HG03575 (cell line): ENCODE data around the gene HDAC9.
"Not testable (repeated sequence)": the region's sequence is repeated elsewhere in the genome, so short reads cannot be mapped to it uniquely, and the experiment has no call there.

ENCODE experiments used
- ATAC-seq: cut with Tn5 transposase; IDR thresholded peaks from one replicate; pipeline ENCODE4 v1.9.1; 2021; ENCODE audit not compliant: unreplicated experiment, insufficient number of reproducible peaks, low FRiP score; ENCODE audit errors: extremely low read depth

Gene HDAC9

GRCh38 chr7:18997477-18998150 lies 502.1 kb downstream of the HDAC9 start:
- no peak for ATAC-seq

- no peak for ATAC-seq
Measured at GRCh38 chr7:19000410-19000809, 504.9 kb downstream of the HDAC9 start.

- no peak for ATAC-seq
Measured at GRCh38 chr7:19001854-19002253, 506.3 kb downstream of the HDAC9 start.

- ATAC-seq: no peak
Measured at GRCh38 chr7:19009241-19009935, 513.8 kb downstream of the HDAC9 start.

GRCh38 chr7:19009936-19010280 lies 514.4 kb downstream of the HDAC9 start:
- no peak for ATAC-seq

- no peak for ATAC-seq
Measured at GRCh38 chr7:19011212-19011611, 515.7 kb downstream of the HDAC9 start.

- no peak for ATAC-seq
Measured at GRCh38 chr7:19015098-19015497, 519.5 kb downstream of the HDAC9 start.

GRCh38 chr7:19016140-19016539 lies 520.6 kb downstream of the HDAC9 start:
- ATAC-seq: no peak

GRCh38 chr7:19017374-19017773 lies 521.8 kb downstream of the HDAC9 start:
- ATAC-seq: no peak

GRCh38 chr7:19020062-19020461 lies 524.5 kb downstream of the HDAC9 start:
- ATAC-seq: no peak

GRCh38 chr7:19020711-19021110 lies 525.2 kb downstream of the HDAC9 start:
- no peak for ATAC-seq

GRCh38 chr7:19023477-19023876 lies 527.9 kb downstream of the HDAC9 start:
- no peak for ATAC-seq

- no peak for ATAC-seq
Measured at GRCh38 chr7:19024261-19024660, 528.7 kb downstream of the HDAC9 start.

- no peak for ATAC-seq
Measured at GRCh38 chr7:19026888-19027287, 531.3 kb downstream of the HDAC9 start.

- no peak for ATAC-seq
Measured at GRCh38 chr7:19030281-19030680, 534.7 kb downstream of the HDAC9 start.

- not testable (repeated sequence) for ATAC-seq
Measured at GRCh38 chr7:19032942-19033341, 537.4 kb downstream of the HDAC9 start.

GRCh38 chr7:19051767-19052375 lies 556.3 kb downstream of the HDAC9 start:
- ATAC-seq: no peak
